DOHH2 (cell line): ENCODE results near the gene HCK.

Experiments
- H3F3A ChIP-seq: fragments of 200-600 bp; sonication (generic), shearing (Covaris generic); 2 replicates; pipeline ENCODE4 v1.6.0; 2016; ENCODE audit warnings: antibody characterized with exemption, mild to moderate bottlenecking; ENCODE audit not compliant: control insufficient read depth, insufficient read depth
- H3K27ac ChIP-seq: fragments of 200-600 bp; sonication (generic); 2 replicates; pipeline ENCODE4 v1.5.1; 2014; ENCODE audit warnings: low read depth, mild to moderate bottlenecking, low read length, moderate library complexity
- H3K27me3 ChIP-seq: fragments of 200-600 bp; sonication (generic); 2 replicates; pipeline ENCODE4 v1.6.1; 2014; ENCODE audit warnings: mild to moderate bottlenecking, low read length, mixed read lengths; ENCODE audit not compliant: control insufficient read depth
- H3K36me3 ChIP-seq: fragments of 200-600 bp; sonication (generic); 2 replicates; pipeline ENCODE4 v1.6.1; 2014; ENCODE audit warnings: mild to moderate bottlenecking, low read length, moderate library complexity, mixed read lengths; ENCODE audit not compliant: control insufficient read depth
- H3K4me1 ChIP-seq: fragments of 200-600 bp; sonication (generic); 2 replicates; pipeline ENCODE4 v1.6.1; 2014; ENCODE audit warnings: mild to moderate bottlenecking, low read length, mixed read lengths; ENCODE audit not compliant: control insufficient read depth
- H3K4me2 ChIP-seq: fragments of 200-600 bp; sonication (generic); 2 replicates; pipeline ENCODE4 v1.6.0; 2014; ENCODE audit warnings: mild to moderate bottlenecking, low read length, moderate library complexity
- H3K4me3 ChIP-seq: fragments of 200-600 bp; sonication (generic); 2 replicates; pipeline ENCODE4 v1.5.1; 2014; ENCODE audit warnings: mild to moderate bottlenecking, low read length, mixed read lengths
- H3K79me2 ChIP-seq: fragments of 200-600 bp; sonication (generic); 2 replicates; pipeline ENCODE4 v1.6.1; 2014; ENCODE audit warnings: mild to moderate bottlenecking, low read length, mixed read lengths; ENCODE audit not compliant: control insufficient read depth
- H3K9me2 ChIP-seq: fragments of 200-600 bp; sonication (generic); replicated peaks from 2 replicates; pipeline ENCODE4 v1.6.1; 2014; ENCODE audit warnings: mild to moderate bottlenecking, low read length, mixed read lengths; ENCODE audit not compliant: control insufficient read depth
- H3K9me3 ChIP-seq: fragments of 200-600 bp; sonication (generic); 2 replicates; pipeline ENCODE4 v1.6.1; 2014; ENCODE audit warnings: antibody characterized with exemption, low read length, mixed read lengths; ENCODE audit not compliant: control insufficient read depth, insufficient read depth
- H4K20me1 ChIP-seq: fragments of 200-600 bp; sonication (generic); 2 replicates; pipeline ENCODE4 v1.6.0; 2014; ENCODE audit warnings: low read depth, mild to moderate bottlenecking, antibody characterized with exemption, low read length, moderate library complexity; ENCODE audit not compliant: control insufficient read depth, insufficient read depth
- CTCF ChIP-seq: fragments of 200-600 bp; sonication (generic); IDR thresholded peaks from one replicate; pipeline ENCODE4 v1.5.1; 2014; ENCODE audit warnings: antibody characterized with exemption, mild to moderate bottlenecking, low read depth, low read length; ENCODE audit not compliant: poor library complexity, severe bottlenecking
- EZH2phosphoT487 ChIP-seq: fragments of 200-600 bp; sonication (generic); IDR thresholded peaks from 2 replicates; pipeline ENCODE4 v1.6.1; 2017; ENCODE audit warnings: borderline replicate concordance, mild to moderate bottlenecking, antibody characterized with exemption, low read length, moderate library complexity, mixed read lengths

HCK gene

GRCh38 chr20:32139947-32140346, 87.9 kb downstream of the HCK start:
- Histone ChIP-seq H3K27me3 (no peaks in the 10 kb centered on the region), H3K27ac (no peak overlapping the region), H3K9me3 (no peaks in the 10 kb centered on the region), H3K36me3 (peaks cover 86% of the 10 kb centered on the region), H4K20me1 (no peaks in the 10 kb centered on the region), H3K4me1 (peaks cover 16% of the 10 kb centered on the region), H3K4me3 (no peak overlapping the region), H3F3A (no peaks in the 10 kb centered on the region), H3K9me2 (no peaks in the 10 kb centered on the region), H3K4me2 (no peak overlapping the region), H3K79me2 (peaks cover 5% of the 10 kb centered on the region; the same call in 1 of the 2 replicates)
- no peak for TF ChIP-seq CTCF
- no peak for TF ChIP-seq EZH2phosphoT487

GRCh38 chr20:32140603-32141002, 88.6 kb downstream of the HCK start:
- no peak overlapping the region for H3K4me2 ChIP-seq
- no peaks in the 10 kb centered on the region for H3K9me3 ChIP-seq
- TF ChIP-seq EZH2phosphoT487 (no peak), CTCF (no peak)
- no peak overlapping the region for H3K27ac ChIP-seq
- H3K4me3 ChIP-seq = no peak overlapping the region
- H3K79me2 ChIP-seq = peaks cover 3% of the 10 kb centered on the region; the same call in 1 of the 2 replicates
- no peaks in the 10 kb centered on the region for H4K20me1 ChIP-seq
- H3K36me3 ChIP-seq = peaks cover 88% of the 10 kb centered on the region
- no peaks in the 10 kb centered on the region for H3F3A ChIP-seq
- peaks cover 16% of the 10 kb centered on the region for H3K4me1 ChIP-seq
- H3K27me3 ChIP-seq = no peaks in the 10 kb centered on the region
- H3K9me2 ChIP-seq = no peaks in the 10 kb centered on the region

GRCh38 chr20:32141465-32141980, 89.5 kb downstream of the HCK start:
- H4K20me1 ChIP-seq = no peaks in the 10 kb centered on the region
- TF ChIP-seq CTCF = no peak
- TF ChIP-seq EZH2phosphoT487 = no peak

More at GRCh38 chr20:32141465-32141980, 89.5 kb downstream of the HCK start:
- H3K79me2 ChIP-seq = no peaks in the 10 kb centered on the region
- H3K36me3 ChIP-seq = peaks cover 88% of the 10 kb centered on the region
- no peak overlapping the region for H3K4me2 ChIP-seq
- no peak overlapping the region for H3K27ac ChIP-seq
- no peak overlapping the region for H3K4me3 ChIP-seq
- peaks cover 16% of the 10 kb centered on the region for H3K4me1 ChIP-seq
- H3K9me2 ChIP-seq = no peaks in the 10 kb centered on the region
- H3K27me3 ChIP-seq = no peaks in the 10 kb centered on the region
- H3K9me3 ChIP-seq = no peaks in the 10 kb centered on the region
- no peaks in the 10 kb centered on the region for H3F3A ChIP-seq
